ENCODE results near the gene PPP2R2B.

PPP2R2B gene

GRCh38 chr5:146828385-146828784 is 50.2 kb downstream of the PPP2R2B start:
- Histone ChIP-seq H3K27me3 (ENCODE audit: insufficient read depth, low read depth) (no peaks in the 10 kb centered on the region), H3K27ac (no peak overlapping the region), H3K36me3 (ENCODE audit: insufficient read depth) (no peaks in the 10 kb centered on the region), H3K9ac (no peak overlapping the region), H3K4me2 (no peak overlapping the region), H4K20me1 (ENCODE audit: insufficient read depth) (no peaks in the 10 kb centered on the region), H3K4me1 (ENCODE audit: low read depth, poor library complexity, severe bottlenecking) (no peaks in the 10 kb centered on the region), H3K79me2 (ENCODE audit: insufficient read depth, low read depth) (no peaks in the 10 kb centered on the region), H2AFZ (ENCODE audit: low read depth) (no peak overlapping the region), H3K4me3 (IDR thresholded peaks at IDR 0.05; ENCODE audit: insufficient read depth, low read depth, low read length) (no peak overlapping the region)
- no peak for TF ChIP-seq CTCF (conservative IDR thresholded peaks at IDR 0.05; ENCODE audit: low read depth, low read length)

GRCh38 chr5:146827901-146828300 is 50.7 kb downstream of the PPP2R2B start:
- no peaks in the 10 kb centered on the region for H3K4me1 ChIP-seq (ENCODE audit: low read depth, poor library complexity, severe bottlenecking)
- H3K27ac ChIP-seq: no peak overlapping the region
- H4K20me1 ChIP-seq (ENCODE audit: insufficient read depth): no peaks in the 10 kb centered on the region
- no peak overlapping the region for H3K4me3 ChIP-seq (IDR thresholded peaks at IDR 0.05; ENCODE audit: insufficient read depth, low read depth, low read length)
- no peak for TF ChIP-seq CTCF (conservative IDR thresholded peaks at IDR 0.05; ENCODE audit: low read depth, low read length)
- no peak overlapping the region for H2AFZ ChIP-seq (ENCODE audit: low read depth)
- no peaks in the 10 kb centered on the region for H3K36me3 ChIP-seq (ENCODE audit: insufficient read depth)
- H3K9ac ChIP-seq: no peak overlapping the region
- no peaks in the 10 kb centered on the region for H3K27me3 ChIP-seq (ENCODE audit: insufficient read depth, low read depth)
- no peak overlapping the region for H3K4me2 ChIP-seq
- H3K79me2 ChIP-seq (ENCODE audit: insufficient read depth, low read depth): no peaks in the 10 kb centered on the region

- H3K4me2 ChIP-seq: no peak overlapping the region
- no peak overlapping the region for H3K9ac ChIP-seq
- no peaks in the 10 kb centered on the region for H4K20me1 ChIP-seq (ENCODE audit: insufficient read depth)
- H3K79me2 ChIP-seq (ENCODE audit: insufficient read depth, low read depth): no peaks in the 10 kb centered on the region
- TF ChIP-seq CTCF (conservative IDR thresholded peaks at IDR 0.05; ENCODE audit: low read depth, low read length): no peak
- no peaks in the 10 kb centered on the region for H3K27me3 ChIP-seq (ENCODE audit: insufficient read depth, low read depth)
- no peaks in the 10 kb centered on the region for H3K4me1 ChIP-seq (ENCODE audit: low read depth, poor library complexity, severe bottlenecking)
- no peak overlapping the region for H2AFZ ChIP-seq (ENCODE audit: low read depth)
- no peaks in the 10 kb centered on the region for H3K36me3 ChIP-seq (ENCODE audit: insufficient read depth)
- no peak overlapping the region for H3K4me3 ChIP-seq (IDR thresholded peaks at IDR 0.05; ENCODE audit: insufficient read depth, low read depth, low read length)
- H3K27ac ChIP-seq: no peak overlapping the region
Observed at GRCh38 chr5:146825033-146825432, 53.5 kb downstream of the PPP2R2B start.

GRCh38 chr5:146821732-146822131 is 56.8 kb downstream of the PPP2R2B start:
- Histone ChIP-seq H4K20me1 (ENCODE audit: insufficient read depth) (no peaks in the 10 kb centered on the region), H3K4me2 (no peak overlapping the region), H3K36me3 (ENCODE audit: insufficient read depth) (no peaks in the 10 kb centered on the region), H3K79me2 (ENCODE audit: insufficient read depth, low read depth) (no peaks in the 10 kb centered on the region), H3K27me3 (ENCODE audit: insufficient read depth, low read depth) (no peaks in the 10 kb centered on the region), H2AFZ (ENCODE audit: low read depth) (no peak overlapping the region), H3K4me3 (IDR thresholded peaks at IDR 0.05; ENCODE audit: insufficient read depth, low read depth, low read length) (no peak overlapping the region), H3K9ac (no peak overlapping the region), H3K4me1 (ENCODE audit: low read depth, poor library complexity, severe bottlenecking) (no peaks in the 10 kb centered on the region), H3K27ac (no peak overlapping the region)
- no peak for TF ChIP-seq CTCF (conservative IDR thresholded peaks at IDR 0.05; ENCODE audit: low read depth, low read length)
